HCT116 (cell line): ENCODE measurements around the gene SRRM2. TPM values are rescaled to one million over a fixed set of nuclear protein-coding genes. Genes with fewer than 3 reads are reported as not detected.

ENCODE experiments used
- ATAC-seq: fragments of 200-7000 bp; cut with Tn5 transposase; 2 replicates; pipeline ENCODE4 v1.9.1; 2020; ENCODE audit warnings: mild to moderate bottlenecking, moderate library complexity
- BruUV-seq: library from RNA; stranded (reverse); fragments of 400-500 nt; replicated peaks from 2 replicates; lab custom pipeline; 2021; lab: Mats Ljungman, UMichigan
- CTCF ChIA-PET: fragments of 300-600 bp; sonication (Branson Sonifier 250); formaldehyde crosslinking; loops from one replicate; lab custom pipeline; 2021; ENCODE audit warnings: antibody characterized with exemption; lab: Charles Lee
- POLR2A ChIA-PET: fragments of 300-600, 350-600 bp; sonication (Branson Sonifier 250); formaldehyde crosslinking; loops from one replicate; lab custom pipeline; 2021; ENCODE audit warnings: antibody characterized with exemption; lab: Charles Lee
- RAD21 ChIA-PET, 2 experiments: fragments of 300-600 bp; sonication (Branson Sonifier 250); formaldehyde crosslinking; loops; one replicate each; lab custom pipeline; 2023; ENCODE audit warnings: low total read pairs in 2 of 2; ENCODE audit not compliant: uncharacterized antibody in 2 of 2, unreplicated experiment in 2 of 2, low non-redundant PET in 1 of 2; lab: Charles Lee
- DNase-seq: peaks from one replicate; pipeline ENCODE4 v3.0.0-alpha.2; 2010; ENCODE audit warnings: low read depth, low spot score
- H2AFZ ChIP-seq: fragments of 200-600 bp; shearing (Covaris generic), sonication (generic); 2 replicates; pipeline ENCODE4 v1.6.1; 2017; ENCODE audit warnings: low read depth, mixed run types, mixed read lengths, antibody characterized with exemption, low read length; ENCODE audit not compliant: poor library complexity, severe bottlenecking
- H3K27ac ChIP-seq: 2 replicates; pipeline ENCODE4 v1.5.1; 2012; ENCODE audit warnings: low read depth, low read length
- H3K27me3 ChIP-seq: fragments of 200-600 bp; sonication (generic); 2 replicates; pipeline ENCODE4 v1.6.1; 2016; ENCODE audit warnings: mixed run types, low read length, mixed read lengths; ENCODE audit not compliant: insufficient read depth
- H3K36me3 ChIP-seq, 2 experiments: fragments of 200-500 bp in 1 of 2; fragments of 200-600 bp in 1 of 2; sonication (Bioruptor generic) in 1 of 2; sonication (generic) in 1 of 2; 2 replicates each; pipeline versions ENCODE4 v1.5.1 to v1.6.1; 2014 to 2016; ENCODE audit warnings: low read length in 2 of 2, inconsistent platforms in 1 of 2, mixed read lengths in 1 of 2, mixed run types in 1 of 2; ENCODE audit not compliant: insufficient read depth in 2 of 2, control insufficient read depth in 1 of 2
- H3K4me1 ChIP-seq, 2 experiments: fragments of 200-600 bp in 1 of 2; sonication (generic) in 1 of 2; 2 replicates each; pipeline versions ENCODE4 v1.5.1 to v1.6.1; 2012 to 2017; ENCODE audit warnings: low read length in 2 of 2, inconsistent platforms in 1 of 2, mild to moderate bottlenecking in 1 of 2, mixed read lengths in 1 of 2, mixed run types in 1 of 2, moderate library complexity in 1 of 2; ENCODE audit not compliant: insufficient read depth in 2 of 2, control insufficient read depth in 1 of 2
- H3K4me2 ChIP-seq: fragments of 200-600 bp; sonication (generic); 2 replicates; pipeline ENCODE4 v1.6.1; 2017; ENCODE audit warnings: mixed run types, low read length, mixed read lengths
- H3K4me3 ChIP-seq, 2 experiments: fragments of 200-600 bp in 1 of 2; sonication (generic) in 1 of 2; replicated peaks in 1 of 2; 2 replicates each; pipeline ENCODE4 v1.5.1; 2011 to 2016; ENCODE audit warnings: low read length in 2 of 2, control low read depth in 1 of 2, low read depth in 1 of 2, mild to moderate bottlenecking in 1 of 2, mixed read lengths in 1 of 2, mixed run types in 1 of 2
- H3K79me2 ChIP-seq: fragments of 200-600 bp; sonication (generic); 2 replicates; pipeline ENCODE4 v1.6.1; 2017; ENCODE audit warnings: mild to moderate bottlenecking, mixed run types, low read length, moderate library complexity, mixed read lengths; ENCODE audit not compliant: insufficient read depth
- H3K9ac ChIP-seq: fragments of 200-600 bp; sonication (generic); 2 replicates; pipeline ENCODE4 v1.6.1; 2016; ENCODE audit warnings: low read length, mixed read lengths
- H3K9me2 ChIP-seq: fragments of 200-600 bp; sonication (generic), shearing (Covaris generic); 2 replicates; pipeline ENCODE4 v1.6.1; 2017; ENCODE audit warnings: mixed run types, mild to moderate bottlenecking, moderate library complexity; ENCODE audit not compliant: insufficient read depth
- H3K9me3 ChIP-seq, 2 experiments: fragments of 200-500 bp in 1 of 2; fragments of 200-600 bp in 1 of 2; sonication (Bioruptor generic) in 1 of 2; sonication (generic) in 1 of 2; 2 replicates each; pipeline ENCODE4 v1.6.1; 2014 to 2017; ENCODE audit warnings: low read length in 2 of 2, mixed read lengths in 2 of 2, inconsistent platforms in 1 of 2, low read depth in 1 of 2, mild to moderate bottlenecking in 1 of 2, mixed run types in 1 of 2, moderate library complexity in 1 of 2; ENCODE audit not compliant: control insufficient read depth in 1 of 2, insufficient read depth in 1 of 2
- H4K20me1 ChIP-seq: fragments of 200-600 bp; sonication (generic), shearing (Covaris generic); 2 replicates; pipeline ENCODE4 v1.6.1; 2017; ENCODE audit warnings: mixed run types, mild to moderate bottlenecking, moderate library complexity; ENCODE audit not compliant: insufficient read depth
- CBX3 ChIP-seq: IDR thresholded peaks from 2 replicates; pipeline ENCODE4 v1.6.1; 2012; ENCODE audit warnings: low read depth
- CEBPB ChIP-seq: IDR thresholded peaks from 2 replicates; pipeline ENCODE4 v1.6.1; 2012; ENCODE audit warnings: low read depth
- EZH2 ChIP-seq: fragments of 200-600 bp; sonication (generic); IDR thresholded peaks from 2 replicates; pipeline ENCODE4 v1.6.1; 2017; ENCODE audit warnings: antibody characterized with exemption, mixed run types
- EZH2phosphoT487 ChIP-seq: fragments of 200-600 bp; IDR thresholded peaks from 2 replicates; pipeline ENCODE4 v1.6.1; 2018; ENCODE audit warnings: antibody characterized with exemption, borderline replicate concordance
- JUND ChIP-seq: IDR thresholded peaks from 2 replicates; pipeline ENCODE4 v1.6.1; 2012
- POLR2A ChIP-seq: IDR thresholded peaks from 2 replicates; pipeline ENCODE4 v1.7.0; 2011; ENCODE audit warnings: borderline replicate concordance; ENCODE audit not compliant: insufficient read depth, insufficient read length; ENCODE audit errors: extremely low read depth
- RAD21 ChIP-seq: IDR thresholded peaks from 2 replicates; pipeline ENCODE4 v1.6.1; 2012; ENCODE audit warnings: low read depth, mild to moderate bottlenecking
- SIN3A ChIP-seq: IDR thresholded peaks from 2 replicates; pipeline ENCODE4 v1.6.1; 2012; ENCODE audit warnings: low read depth
- SP1 ChIP-seq: IDR thresholded peaks from 2 replicates; pipeline ENCODE4 v1.6.1; 2012; ENCODE audit warnings: low read depth
- SRF ChIP-seq: IDR thresholded peaks from 2 replicates; pipeline ENCODE4 v1.6.1; 2012; ENCODE audit warnings: low read depth
- TCF7L2 ChIP-seq: IDR thresholded peaks from 2 replicates; pipeline ENCODE4 v1.7.0; 2011; ENCODE audit warnings: borderline replicate concordance, inconsistent platforms; ENCODE audit not compliant: insufficient read depth, insufficient read length; ENCODE audit errors: extremely low read depth
- ZFX ChIP-seq: fragments of 450-650 bp; IDR thresholded peaks from 2 replicates; pipeline ENCODE4 v1.6.1; 2017
- ZNF274 ChIP-seq: fragments of 200-500 bp; sonication (Bioruptor generic); IDR thresholded peaks from 2 replicates; pipeline ENCODE4 v1.6.1; 2014; ENCODE audit warnings: mild to moderate bottlenecking, low read depth, low read length, inconsistent platforms
- intact Hi-C: fragments of 100-400 bp; cut with micrococcal nuclease; formaldehyde crosslinking; loops from 2 replicates; pipeline ENCODE4 v1.10.0; 2022
- total RNA-seq: library from RNA; stranded (reverse); gene quantifications from one replicate; pipeline ENCODE4 v1.2.1, GENCODE V29; 2021; ENCODE audit not compliant: unreplicated experiment
- TF ChIP-seq, protein P1 (sequence below), 3 experiments: fragments of 200-600 bp in 1 of 3; sonication (generic) in 1 of 3; IDR thresholded peaks in 2 of 3; conservative IDR thresholded peaks in 1 of 3; 2 replicates each; pipeline ENCODE4 v1.5.1; 2012 to 2017; ENCODE audit warnings: low read depth in 2 of 3, low read length in 2 of 3, antibody characterized with exemption in 1 of 3, borderline replicate concordance in 1 of 3, control low read depth in 1 of 3, mild to moderate bottlenecking in 1 of 3, mixed read lengths in 1 of 3, mixed run types in 1 of 3, moderate library complexity in 1 of 3; ENCODE audit not compliant: insufficient read depth in 1 of 3
- TF ChIP-seq, protein P2 (sequence below): IDR thresholded peaks from 2 replicates; pipeline ENCODE4 v1.6.1; 2011; ENCODE audit warnings: mild to moderate bottlenecking, low read length, moderate library complexity; ENCODE audit not compliant: insufficient replicate concordance; ENCODE audit errors: extremely low read depth
- TF ChIP-seq, protein P3 (sequence below): IDR thresholded peaks from 2 replicates; pipeline ENCODE4 v1.6.1; 2012
- TF ChIP-seq, protein P4 (sequence below): IDR thresholded peaks from 2 replicates; pipeline ENCODE4 v1.6.1; 2012

Gene SRRM2
- total RNA-seq, 1 experiment from 2014 or later: 541 TPM

GRCh38 chr16:2769100-2769529, 16.7 kb downstream of the SRRM2 start:
- no peaks in the 10 kb centered on the region for H3K27me3 ChIP-seq
- no peak overlapping the region for H2AFZ ChIP-seq
- TF ChIP-seq SP1 (no peak), TCF7L2 (no peak), POLR2A (no peak), EZH2phosphoT487 (no peak), CEBPB (no peak), JUND (no peak), ZNF274 (no peak), SIN3A (no peak), ZFX (no peak), EZH2 (no peak), CBX3 (no peak), SRF (no peak), RAD21 (no peak)
- TF ChIP-seq, protein P1, sequence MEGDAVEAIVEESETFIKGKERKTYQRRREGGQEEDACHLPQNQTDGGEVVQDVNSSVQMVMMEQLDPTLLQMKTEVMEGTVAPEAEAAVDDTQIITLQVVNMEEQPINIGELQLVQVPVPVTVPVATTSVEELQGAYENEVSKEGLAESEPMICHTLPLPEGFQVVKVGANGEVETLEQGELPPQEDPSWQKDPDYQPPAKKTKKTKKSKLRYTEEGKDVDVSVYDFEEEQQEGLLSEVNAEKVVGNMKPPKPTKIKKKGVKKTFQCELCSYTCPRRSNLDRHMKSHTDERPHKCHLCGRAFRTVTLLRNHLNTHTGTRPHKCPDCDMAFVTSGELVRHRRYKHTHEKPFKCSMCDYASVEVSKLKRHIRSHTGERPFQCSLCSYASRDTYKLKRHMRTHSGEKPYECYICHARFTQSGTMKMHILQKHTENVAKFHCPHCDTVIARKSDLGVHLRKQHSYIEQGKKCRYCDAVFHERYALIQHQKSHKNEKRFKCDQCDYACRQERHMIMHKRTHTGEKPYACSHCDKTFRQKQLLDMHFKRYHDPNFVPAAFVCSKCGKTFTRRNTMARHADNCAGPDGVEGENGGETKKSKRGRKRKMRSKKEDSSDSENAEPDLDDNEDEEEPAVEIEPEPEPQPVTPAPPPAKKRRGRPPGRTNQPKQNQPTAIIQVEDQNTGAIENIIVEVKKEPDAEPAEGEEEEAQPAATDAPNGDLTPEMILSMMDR (IDR thresholded peaks at IDR 0.05 in 2 of 3, conservative IDR thresholded peaks at IDR 0.05 in 1 of 3; ENCODE audit: borderline replicate concordance in 1 of 3, insufficient read depth in 1 of 3, low read depth in 2 of 3, low read length in 2 of 3): no peak
- TF ChIP-seq, protein P2, sequence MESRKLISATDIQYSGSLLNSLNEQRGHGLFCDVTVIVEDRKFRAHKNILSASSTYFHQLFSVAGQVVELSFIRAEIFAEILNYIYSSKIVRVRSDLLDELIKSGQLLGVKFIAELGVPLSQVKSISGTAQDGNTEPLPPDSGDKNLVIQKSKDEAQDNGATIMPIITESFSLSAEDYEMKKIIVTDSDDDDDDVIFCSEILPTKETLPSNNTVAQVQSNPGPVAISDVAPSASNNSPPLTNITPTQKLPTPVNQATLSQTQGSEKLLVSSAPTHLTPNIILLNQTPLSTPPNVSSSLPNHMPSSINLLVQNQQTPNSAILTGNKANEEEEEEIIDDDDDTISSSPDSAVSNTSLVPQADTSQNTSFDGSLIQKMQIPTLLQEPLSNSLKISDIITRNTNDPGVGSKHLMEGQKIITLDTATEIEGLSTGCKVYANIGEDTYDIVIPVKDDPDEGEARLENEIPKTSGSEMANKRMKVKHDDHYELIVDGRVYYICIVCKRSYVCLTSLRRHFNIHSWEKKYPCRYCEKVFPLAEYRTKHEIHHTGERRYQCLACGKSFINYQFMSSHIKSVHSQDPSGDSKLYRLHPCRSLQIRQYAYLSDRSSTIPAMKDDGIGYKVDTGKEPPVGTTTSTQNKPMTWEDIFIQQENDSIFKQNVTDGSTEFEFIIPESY: no peak
- TF ChIP-seq, protein P3, sequence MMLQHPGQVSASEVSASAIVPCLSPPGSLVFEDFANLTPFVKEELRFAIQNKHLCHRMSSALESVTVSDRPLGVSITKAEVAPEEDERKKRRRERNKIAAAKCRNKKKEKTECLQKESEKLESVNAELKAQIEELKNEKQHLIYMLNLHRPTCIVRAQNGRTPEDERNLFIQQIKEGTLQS: no peak
- TF ChIP-seq, protein P4, sequence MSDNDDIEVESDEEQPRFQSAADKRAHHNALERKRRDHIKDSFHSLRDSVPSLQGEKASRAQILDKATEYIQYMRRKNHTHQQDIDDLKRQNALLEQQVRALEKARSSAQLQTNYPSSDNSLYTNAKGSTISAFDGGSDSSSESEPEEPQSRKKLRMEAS: no peak
- ChIA-PET RAD21 (no interaction called here), POLR2A (no interaction called here), CTCF (no interaction called here)
- peaks cover 43 to 85% of the 10 kb centered on the region in 2 experiments for H3K36me3 ChIP-seq
- H3K4me2 ChIP-seq: no peak overlapping the region
- no peak for DNase-seq
- BruUV-seq: no TSS peak
- no peaks in the 10 kb centered on the region for H3K9me2 ChIP-seq
- ATAC-seq: no peak
- intact Hi-C loops: no loop called here
- H3K9ac ChIP-seq: no peak overlapping the region
- H3K27ac ChIP-seq: peak overlapping the region; percentile 34; the same call in 1 of the 2 replicates
- H3K4me1 ChIP-seq: peaks cover 0 to 46% of the 10 kb centered on the region in 2 experiments; a peak in 2 of 4 replicates
- peaks cover 89% of the 10 kb centered on the region for H3K79me2 ChIP-seq
- no peaks in the 10 kb centered on the region for H3K9me3 ChIP-seq
- peaks cover 19% of the 10 kb centered on the region; the same call in 1 of the 2 replicates for H4K20me1 ChIP-seq
- H3K4me3 ChIP-seq: no peak overlapping the region
